SK-N-MC (cell line): Measurements from ENCODE around the gene CFAP74.

Source experiments
- EZH2 ChIP-seq: fragments of 200-600 bp; sonication (generic); IDR thresholded peaks from one replicate; pipeline ENCODE4 v1.6.1; 2017; ENCODE audit warnings: antibody characterized with exemption
- POLR2AphosphoS5 ChIP-seq: IDR thresholded peaks from 2 replicates; pipeline ENCODE4 v1.6.1; 2012; ENCODE audit warnings: mild to moderate bottlenecking, low read depth, low read length, borderline replicate concordance

GRCh38 chr1:2027961-2028583, 24.5 kb upstream of the CFAP74 start:
- TF ChIP-seq POLR2AphosphoS5: no peak
- no peak for TF ChIP-seq EZH2
